HG02884 (cell line): ENCODE data around the gene DYRK4.
"Not testable (repeated sequence)": the region's sequence is repeated elsewhere in the genome, so short reads cannot be mapped to it uniquely, and the experiment has no call there.

ENCODE experiments used
- ATAC-seq: cut with Tn5 transposase; IDR thresholded peaks from one replicate; pipeline ENCODE4 v1.9.1; 2021; ENCODE audit warnings: mild to moderate bottlenecking, moderate library complexity; ENCODE audit not compliant: unreplicated experiment

DYRK4 gene, protein sequence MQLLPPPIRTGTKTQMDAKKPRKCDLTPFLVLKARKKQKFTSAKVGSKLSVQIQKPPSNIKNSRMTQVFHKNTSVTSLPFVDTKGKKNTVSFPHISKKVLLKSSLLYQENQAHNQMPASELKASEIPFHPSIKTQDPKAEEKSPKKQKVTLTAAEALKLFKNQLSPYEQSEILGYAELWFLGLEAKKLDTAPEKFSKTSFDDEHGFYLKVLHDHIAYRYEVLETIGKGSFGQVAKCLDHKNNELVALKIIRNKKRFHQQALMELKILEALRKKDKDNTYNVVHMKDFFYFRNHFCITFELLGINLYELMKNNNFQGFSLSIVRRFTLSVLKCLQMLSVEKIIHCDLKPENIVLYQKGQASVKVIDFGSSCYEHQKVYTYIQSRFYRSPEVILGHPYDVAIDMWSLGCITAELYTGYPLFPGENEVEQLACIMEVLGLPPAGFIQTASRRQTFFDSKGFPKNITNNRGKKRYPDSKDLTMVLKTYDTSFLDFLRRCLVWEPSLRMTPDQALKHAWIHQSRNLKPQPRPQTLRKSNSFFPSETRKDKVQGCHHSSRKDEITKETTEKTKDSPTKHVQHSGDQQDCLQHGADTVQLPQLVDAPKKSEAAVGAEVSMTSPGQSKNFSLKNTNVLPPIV

DNA sequence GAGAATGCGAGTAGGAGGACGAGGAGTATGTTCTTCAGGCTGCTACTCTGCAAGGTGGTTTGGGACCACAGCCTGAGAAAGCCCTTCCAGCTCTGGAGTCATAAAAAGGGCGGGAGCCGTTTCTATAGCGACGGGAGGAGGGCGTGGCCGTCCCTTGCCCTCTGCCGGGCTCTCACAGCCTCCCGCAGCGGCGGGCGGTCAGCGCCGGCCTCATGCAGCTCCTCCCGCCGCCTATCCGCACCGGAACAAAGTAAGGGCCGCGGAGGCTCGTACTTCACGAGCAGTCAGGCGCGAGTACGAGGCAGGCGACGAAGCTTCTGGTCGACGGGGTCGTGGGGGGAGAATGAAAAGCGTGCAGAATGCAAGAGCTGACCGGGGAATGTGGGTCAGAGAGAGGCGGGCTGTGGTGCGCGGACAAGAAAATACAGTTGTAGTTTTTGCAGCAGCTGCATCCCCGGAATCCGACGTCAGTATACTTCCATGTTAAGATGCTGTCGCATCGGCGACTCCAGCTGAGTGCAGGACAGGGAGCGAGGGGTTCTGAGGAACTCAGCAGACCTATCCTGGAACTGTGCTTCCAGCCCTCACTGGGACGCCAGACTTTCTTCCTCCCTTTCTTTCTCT, at the start of gene DYRK4:
Gene DYRK4, plus strand, starts transcription at position 175 of the 624 bp plus-strand sequence. Its CDS starts 38 bp downstream, at position 213.
- ATAC-seq, result no peak

DNA sequence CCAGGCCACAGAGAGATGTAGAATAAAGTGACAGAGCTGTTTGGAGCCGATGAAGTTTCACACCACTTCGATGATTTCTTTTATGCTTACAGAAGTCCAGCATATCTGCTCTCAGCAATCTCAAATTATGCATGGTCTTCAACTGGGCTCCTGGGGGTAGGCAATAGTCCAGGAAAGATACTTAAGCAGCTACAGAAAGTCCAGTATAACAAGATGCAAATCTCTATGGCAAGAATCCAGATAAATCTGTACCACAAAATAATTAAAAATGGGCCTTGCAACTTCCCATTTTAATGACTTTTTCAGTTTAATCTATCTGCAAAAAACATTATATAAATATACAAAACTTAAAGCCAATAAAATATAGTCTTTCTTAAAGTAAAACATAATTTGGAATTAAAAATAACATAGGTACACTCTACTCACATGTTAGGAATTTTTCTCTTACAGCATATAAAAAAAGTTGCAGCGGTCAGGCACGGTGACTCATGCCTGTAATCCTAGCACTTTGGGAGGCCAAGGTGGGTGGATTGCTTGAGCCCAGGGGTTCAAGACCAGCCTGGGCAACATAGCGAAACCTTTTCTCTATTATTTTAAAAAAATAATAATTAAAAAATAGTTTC, 43.8 kb upstream of the DYRK4 start:
- no peak for ATAC-seq

DNA sequence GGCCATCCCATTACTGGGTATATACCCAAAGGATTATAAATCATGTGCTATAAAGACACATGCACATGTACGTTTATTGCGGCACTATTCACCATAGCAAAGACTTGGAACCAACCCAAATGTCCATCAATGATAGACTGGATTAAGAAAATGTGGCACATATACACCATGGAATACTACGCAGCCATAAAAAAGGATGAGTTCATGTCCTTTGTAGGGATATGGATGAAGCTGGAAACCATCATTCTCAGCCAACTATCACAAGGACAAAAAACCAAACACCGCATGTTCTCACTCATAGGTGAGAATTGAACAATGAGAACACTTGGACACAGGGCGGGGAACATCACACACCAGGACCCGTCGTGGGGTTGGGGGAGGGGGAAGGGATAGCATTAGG, 38.6 kb upstream of the DYRK4 start:
- not testable (repeated sequence) for ATAC-seq

DNA sequence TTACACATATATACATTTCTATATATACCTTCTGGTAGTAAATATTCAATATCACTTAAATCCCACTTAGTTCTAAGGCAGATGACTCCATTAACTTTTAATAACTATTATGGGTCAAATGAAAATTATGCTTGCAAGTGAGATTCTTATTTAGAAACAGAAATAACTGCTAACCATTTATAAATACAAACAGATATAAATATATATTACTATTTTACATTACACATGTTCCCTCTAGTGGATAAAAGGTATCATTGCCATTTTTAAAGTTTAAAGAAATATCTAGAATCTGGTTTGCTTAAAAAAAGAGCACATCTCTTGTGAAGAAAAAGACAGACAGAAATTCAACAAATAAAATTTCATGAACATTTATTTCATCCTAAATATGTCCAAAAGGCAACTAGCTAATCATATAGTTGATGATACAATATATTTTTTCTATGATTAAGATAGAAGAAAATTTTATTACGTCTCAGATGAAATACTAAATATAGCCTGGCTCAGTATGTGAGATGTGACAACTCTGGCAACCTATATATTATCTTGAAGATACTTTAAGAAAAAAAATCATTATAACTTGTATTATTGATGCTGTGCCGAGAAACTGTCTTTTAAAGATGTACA, 35.0 kb upstream of the DYRK4 start:
- no peak for ATAC-seq

DNA sequence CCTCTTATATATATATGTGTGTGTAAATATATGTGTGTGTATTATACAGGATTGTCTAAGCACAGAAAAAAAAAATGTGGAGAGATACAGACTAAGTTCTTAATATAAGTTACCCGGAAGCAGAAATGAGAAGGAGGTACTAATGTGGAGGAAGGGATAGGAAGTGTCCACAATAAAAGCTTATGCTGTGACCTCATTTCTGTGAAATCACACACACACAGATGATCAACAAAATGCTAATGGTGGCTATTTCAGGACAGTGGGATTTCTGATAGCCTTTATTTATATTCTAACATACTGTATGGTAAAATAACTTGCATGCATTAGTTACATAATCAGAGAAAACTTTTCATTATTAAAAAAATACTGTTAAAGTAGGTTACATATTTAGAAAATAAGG, 31.8 kb upstream of the DYRK4 start:
- no peak for ATAC-seq

DNA sequence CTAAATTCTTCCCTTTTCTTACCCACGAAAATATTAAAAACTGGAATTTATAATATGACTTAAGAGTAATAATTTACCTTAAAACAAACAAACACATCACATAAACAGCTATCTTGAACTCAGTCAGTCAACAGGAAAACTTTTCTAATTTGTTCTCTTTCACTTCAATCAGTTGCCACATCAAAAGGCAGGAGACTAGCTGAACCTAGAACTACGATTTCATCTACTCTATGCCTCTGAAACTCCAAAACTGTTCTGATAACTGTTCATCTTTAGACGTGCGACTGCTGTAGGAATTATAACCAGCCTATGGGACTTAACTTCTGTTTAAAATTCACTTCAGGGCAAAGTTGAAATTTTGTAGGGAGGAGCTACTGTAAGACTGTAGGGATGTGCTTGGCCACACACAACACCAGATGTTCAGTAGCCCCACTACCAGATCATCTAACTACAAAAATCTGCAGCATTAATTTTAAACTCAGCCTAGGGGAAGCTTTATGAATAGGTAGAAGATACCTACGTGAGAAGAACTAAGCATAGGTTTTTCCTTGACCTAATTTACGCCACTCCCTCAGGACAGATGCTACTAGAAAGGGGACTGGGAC, 30.9 kb upstream of the DYRK4 start:
- ATAC-seq, result no peak

DNA sequence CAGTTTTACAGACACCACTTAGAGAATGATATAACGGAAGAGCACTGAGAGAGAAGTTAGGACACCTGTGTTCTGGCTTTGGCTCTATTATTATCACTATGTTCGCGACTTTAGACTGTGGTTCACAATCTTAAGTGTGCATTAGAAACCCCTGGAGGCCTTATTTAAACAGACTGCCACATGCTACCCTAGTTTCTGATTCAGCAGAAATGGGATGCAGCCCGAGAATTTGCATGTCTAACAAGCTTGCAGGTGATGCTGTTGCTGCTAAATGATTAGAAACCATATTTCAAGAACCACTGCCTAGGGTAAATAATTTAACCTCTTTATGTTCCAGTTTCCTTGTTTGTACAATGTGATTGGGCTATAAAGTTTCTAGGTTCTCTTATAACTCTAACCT, 26.9 kb upstream of the DYRK4 start:
- no peak for ATAC-seq

DNA sequence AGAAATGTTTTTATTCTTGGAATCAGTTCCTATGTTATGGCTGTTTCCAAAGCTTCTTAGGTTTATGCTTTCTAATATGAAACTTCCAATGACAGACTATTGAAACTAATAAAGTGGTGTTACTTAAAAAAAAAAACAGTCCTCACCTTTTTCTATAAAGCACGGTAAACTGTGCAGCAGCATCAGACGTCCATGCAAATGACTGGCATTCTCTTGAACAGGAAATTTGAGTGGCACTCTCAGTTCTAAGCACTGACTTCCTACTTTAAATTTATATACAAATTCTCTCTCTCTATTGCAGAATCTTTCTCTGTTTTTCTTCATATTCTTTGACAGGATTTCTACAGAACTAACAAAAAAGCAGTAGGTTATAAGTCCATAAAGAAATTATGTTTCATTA, 26.1 kb upstream of the DYRK4 start:
- no peak for ATAC-seq

DNA sequence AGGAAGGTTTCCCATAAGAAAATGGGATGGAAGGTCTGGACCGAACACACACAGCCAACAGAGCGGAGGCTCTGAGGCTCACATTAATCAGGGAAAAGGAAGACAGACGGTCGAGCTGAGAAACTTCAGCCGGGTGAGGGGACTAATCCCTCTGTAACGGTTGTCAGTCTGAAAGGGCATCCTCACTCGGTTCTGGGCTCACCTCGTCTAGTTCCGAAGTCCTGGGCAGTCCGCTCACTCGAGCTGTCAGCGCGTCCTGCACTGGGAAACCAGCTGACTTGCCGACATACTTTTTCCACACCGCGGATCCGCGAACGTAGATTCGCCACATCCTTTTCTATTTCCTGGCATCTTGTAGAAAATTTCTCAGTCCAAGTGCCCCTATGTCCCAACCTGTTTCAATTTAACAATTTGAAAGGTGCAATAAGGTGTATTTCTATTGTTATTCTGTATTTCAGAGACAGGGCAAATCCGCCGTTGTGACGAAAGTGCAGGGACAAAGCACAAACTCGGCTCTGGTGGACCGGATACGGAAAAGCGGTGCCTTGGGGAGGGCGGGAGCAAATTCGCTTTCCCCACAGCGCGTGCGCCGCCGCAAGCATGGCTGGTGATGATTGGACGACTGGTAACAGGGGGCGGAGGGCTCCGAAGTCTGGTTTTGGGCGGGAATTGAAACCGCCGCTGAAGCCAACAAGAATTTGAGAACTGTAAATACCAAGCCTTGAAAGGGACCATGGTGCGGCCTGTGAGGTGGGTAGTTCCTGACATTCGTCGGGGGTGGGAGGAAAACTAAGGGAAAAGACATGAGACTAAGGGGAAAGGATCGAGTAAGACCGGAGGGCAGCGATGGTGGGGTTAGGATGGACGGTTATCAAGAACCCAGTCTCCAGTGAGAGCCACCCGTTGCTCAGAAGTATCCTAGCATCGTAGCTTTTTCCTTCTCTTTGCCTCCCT, 23.5 kb upstream of the DYRK4 start, which contains the start of gene RAD51AP1:
Gene RAD51AP1, plus strand, starts transcription at position 684 of the 954 bp plus-strand sequence. Its CDS starts 50 bp downstream, at position 734.
- ATAC-seq, result peak; percentile 72

DNA sequence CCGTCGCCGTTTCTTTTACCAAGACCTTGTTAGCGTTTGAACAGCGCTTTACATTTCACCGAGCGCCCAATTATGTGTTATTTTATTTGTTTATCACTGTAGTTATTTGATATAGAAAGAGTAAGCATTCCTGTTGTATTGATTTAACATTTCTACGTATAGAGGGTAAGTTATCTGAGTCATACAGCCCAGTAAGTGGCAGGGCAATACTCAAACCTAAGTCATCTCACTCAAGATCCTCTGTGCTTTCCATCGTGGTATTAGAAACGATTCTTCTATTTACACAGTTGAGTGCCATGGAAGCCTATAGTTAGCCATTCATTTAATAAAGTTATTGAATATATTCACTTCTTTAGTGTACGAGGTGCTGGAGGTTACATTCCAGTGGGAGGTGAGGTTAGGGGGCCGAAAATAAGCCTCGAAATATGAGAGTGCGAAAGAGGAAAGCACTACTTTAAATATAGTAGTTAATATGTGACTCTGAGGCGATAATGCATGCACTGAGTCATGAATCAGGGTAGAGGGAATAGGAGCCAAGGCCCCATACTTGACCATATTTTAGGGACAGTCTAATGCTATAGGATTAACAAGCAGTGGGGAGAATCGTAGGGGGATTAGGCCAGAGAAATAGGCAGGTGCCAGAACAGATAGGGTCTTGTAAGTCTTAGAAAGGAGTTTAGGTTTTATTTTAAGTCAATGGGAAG, 22.7 kb upstream of the DYRK4 start:
- no peak for ATAC-seq

DNA sequence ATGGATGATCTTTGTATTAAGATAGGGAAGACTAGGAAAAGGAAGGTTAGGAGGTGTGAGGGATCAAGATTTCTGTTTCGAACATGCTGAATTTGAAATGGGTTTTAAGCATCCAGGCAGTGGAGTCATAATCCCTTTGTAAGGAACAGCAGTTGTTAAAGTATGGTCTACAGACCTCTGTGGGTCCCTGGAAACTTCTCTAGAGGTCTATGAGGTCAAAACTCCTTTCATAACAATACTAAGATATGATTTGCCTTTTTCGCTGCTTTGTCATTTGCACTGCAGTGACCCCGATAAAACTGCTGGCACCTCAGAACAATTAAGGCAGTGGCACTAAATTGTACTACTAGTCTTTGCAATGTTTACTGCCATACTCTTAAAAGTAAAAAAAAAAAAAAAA, 21.8 kb upstream of the DYRK4 start:
- ATAC-seq, result no peak

DNA sequence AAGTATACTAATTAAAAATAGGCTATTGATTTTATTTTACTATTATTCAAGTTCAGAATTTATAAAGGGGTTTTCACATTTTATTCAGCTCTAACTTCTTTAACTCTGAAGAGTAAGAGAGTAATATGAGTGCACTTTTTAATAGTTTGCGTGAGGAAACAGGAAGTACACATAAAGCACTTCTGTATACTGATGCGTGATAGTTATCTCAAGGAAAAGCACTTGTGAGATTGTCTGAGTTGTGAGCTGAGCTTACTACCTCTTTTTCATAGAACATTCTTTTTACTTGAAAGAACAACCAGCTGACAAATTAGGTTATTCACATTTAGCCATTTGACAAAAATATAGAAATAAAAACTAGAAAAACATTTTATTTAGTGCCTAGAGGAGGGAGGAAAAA, 21.4 kb upstream of the DYRK4 start:
- no peak for ATAC-seq

DNA sequence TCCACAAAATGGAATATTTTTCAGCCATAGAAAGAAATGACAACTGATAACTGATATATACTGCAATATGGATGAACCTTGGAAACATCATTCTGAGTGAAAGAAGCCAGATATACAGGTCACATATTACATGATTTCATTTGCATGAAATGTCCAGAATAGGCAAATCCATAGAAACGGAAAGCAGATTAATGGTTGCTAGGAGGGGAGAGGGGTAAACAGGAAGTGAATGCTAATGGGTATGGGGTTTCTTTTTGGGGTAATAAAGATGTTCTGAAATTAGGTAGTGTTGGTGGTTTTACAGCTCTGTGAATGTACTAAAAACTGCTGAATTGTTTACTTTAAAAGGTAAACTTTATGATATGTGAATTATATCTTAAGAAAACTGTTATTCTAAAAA, 16.8 kb upstream of the DYRK4 start:
- no peak for ATAC-seq

DNA sequence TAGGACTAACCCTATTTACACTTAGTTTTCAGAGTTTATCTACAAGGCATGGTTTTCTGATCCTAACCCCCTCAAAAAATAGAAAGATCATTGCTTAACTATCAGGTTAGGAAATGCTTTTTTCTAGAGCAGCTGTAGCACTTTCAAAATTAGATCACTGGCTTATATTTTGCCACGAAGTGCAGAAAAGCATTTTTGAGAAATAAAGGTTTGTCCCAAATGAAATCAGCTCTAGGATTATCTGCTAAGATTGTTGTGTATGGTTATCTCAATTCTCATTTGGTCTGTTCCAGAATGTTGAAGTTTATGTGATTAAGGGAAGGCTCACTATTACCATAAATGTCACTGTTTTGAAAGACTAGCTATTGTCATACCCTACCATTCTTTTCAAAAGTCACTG, 9.8 kb upstream of the DYRK4 start:
- no peak for ATAC-seq

DNA sequence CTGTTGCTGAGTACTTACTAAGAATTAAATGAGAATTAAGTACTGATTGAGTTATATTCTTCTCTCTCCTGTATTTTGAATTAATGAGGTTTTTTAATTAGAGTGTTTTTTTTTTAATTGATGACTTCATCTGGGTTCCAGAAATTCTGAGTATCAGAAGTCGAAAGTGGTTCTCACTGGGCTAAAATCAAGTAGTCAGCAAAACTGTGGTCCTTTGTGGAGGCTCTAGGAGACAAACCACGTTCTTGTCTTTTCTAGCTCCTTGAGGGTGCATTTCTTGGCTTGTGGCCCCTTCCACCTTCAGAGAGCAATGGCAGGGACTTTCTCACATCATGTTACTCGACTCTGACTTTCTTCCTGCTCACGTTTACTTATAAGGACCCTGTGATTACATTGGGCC, 8.1 kb upstream of the DYRK4 start:
- ATAC-seq, result no peak

DNA sequence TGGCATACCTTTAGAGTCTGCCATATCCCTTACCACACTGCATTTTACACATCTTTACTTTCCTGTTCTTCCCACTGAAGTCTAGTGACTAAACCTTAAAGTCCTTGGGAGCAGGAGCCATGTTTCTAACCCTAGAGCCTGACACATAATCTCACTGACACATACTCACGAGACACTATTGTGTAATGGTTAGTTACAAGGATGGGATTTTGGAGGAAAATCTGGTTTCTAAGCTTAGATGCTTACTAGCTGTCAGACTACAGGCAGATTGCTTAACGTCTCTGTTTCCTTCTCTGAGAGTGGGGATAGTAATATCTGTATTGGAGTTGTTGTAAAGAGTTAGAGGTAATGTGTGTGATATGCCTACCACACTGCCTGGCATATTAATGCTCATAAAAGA, 6.2 kb upstream of the DYRK4 start:
- no peak for ATAC-seq

DNA sequence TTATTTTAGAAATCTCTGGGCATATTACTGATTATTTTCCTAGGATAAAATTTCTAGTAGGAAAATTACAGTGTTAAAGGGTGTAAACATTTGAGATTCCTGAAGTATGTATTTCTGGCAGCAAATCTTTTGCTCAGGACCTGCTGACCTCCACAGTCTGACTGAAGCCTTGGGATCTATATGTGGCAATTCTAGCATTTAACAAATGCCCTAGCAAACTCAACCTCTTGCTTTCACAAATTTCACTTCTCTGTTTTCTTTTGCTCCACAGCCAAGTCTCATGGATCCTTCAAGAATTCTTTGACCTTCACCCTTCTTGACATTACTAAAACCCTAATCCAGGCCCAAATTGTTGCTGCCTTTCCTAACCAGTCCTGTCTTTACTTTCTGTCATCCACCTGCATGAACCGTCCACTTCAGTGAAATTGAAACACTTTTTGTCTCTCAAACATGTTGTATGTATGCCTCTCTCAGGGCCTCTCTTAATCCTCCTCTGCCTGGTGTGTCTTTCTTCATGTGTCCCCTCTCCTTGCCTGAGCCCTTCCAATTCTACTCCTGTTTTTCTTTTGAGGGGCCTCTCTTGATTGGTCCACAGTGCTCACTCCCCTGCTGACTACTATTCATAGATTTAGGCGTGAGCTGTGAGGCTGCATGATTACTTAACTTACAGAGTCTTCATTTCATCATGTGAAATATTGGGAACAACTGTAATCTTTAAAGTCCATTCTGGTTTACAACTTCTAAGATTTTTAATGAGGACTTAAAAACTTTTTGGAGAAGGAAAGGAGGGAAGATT, 5.1 kb upstream of the DYRK4 start:
- ATAC-seq, result no peak

DNA sequence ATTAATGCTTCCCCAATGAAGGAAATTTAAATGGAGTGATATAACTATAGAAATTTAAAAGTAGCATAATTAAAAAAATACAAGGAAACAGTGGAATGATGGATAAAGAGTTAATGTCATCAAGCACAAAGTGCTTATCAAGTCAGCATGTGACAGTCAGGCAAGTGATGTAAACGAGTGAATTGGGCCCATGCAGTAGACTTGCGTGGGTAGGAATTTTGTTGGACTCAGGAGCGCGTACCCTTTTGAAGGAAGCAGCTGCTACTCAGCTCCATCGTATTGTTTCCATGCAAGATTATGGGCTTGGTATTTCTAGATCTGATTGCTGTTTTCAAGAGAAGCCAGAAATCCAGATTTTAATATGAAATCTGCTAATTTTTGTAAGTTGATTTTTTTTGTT, 4.4 kb upstream of the DYRK4 start:
- ATAC-seq, result no peak
